Astrocyte (in vitro differentiated cells and primary cell): Measurements from ENCODE around the gene RIMKLB.

Experiments
- EZH2 ChIP-seq: IDR thresholded peaks from 2 replicates; pipeline ENCODE4 v1.6.1; 2012; ENCODE audit warnings: mild to moderate bottlenecking, low read length, inconsistent platforms; ENCODE audit not compliant: insufficient read depth
- TF ChIP-seq, protein P1 (sequence below): IDR thresholded peaks from 2 replicates; pipeline ENCODE4 v1.5.1; 2011; ENCODE audit warnings: low read depth, mild to moderate bottlenecking, inconsistent platforms, low read length, moderate library complexity; ENCODE audit not compliant: insufficient read depth

GRCh38 chr12:8661751-8662150 is 36.0 kb upstream of the RIMKLB start:
- TF ChIP-seq, protein P1, sequence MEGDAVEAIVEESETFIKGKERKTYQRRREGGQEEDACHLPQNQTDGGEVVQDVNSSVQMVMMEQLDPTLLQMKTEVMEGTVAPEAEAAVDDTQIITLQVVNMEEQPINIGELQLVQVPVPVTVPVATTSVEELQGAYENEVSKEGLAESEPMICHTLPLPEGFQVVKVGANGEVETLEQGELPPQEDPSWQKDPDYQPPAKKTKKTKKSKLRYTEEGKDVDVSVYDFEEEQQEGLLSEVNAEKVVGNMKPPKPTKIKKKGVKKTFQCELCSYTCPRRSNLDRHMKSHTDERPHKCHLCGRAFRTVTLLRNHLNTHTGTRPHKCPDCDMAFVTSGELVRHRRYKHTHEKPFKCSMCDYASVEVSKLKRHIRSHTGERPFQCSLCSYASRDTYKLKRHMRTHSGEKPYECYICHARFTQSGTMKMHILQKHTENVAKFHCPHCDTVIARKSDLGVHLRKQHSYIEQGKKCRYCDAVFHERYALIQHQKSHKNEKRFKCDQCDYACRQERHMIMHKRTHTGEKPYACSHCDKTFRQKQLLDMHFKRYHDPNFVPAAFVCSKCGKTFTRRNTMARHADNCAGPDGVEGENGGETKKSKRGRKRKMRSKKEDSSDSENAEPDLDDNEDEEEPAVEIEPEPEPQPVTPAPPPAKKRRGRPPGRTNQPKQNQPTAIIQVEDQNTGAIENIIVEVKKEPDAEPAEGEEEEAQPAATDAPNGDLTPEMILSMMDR, result no peak
- TF ChIP-seq EZH2, result no peak
